ENCODE measurements around the gene NELFB. TPM values are rescaled to one million over a fixed set of nuclear protein-coding genes. Genes with fewer than 3 reads are reported as not detected.

NELFB gene
- total RNA-seq: 10 to 100 TPM; 47.0 to 47.1 TPM

DNA sequence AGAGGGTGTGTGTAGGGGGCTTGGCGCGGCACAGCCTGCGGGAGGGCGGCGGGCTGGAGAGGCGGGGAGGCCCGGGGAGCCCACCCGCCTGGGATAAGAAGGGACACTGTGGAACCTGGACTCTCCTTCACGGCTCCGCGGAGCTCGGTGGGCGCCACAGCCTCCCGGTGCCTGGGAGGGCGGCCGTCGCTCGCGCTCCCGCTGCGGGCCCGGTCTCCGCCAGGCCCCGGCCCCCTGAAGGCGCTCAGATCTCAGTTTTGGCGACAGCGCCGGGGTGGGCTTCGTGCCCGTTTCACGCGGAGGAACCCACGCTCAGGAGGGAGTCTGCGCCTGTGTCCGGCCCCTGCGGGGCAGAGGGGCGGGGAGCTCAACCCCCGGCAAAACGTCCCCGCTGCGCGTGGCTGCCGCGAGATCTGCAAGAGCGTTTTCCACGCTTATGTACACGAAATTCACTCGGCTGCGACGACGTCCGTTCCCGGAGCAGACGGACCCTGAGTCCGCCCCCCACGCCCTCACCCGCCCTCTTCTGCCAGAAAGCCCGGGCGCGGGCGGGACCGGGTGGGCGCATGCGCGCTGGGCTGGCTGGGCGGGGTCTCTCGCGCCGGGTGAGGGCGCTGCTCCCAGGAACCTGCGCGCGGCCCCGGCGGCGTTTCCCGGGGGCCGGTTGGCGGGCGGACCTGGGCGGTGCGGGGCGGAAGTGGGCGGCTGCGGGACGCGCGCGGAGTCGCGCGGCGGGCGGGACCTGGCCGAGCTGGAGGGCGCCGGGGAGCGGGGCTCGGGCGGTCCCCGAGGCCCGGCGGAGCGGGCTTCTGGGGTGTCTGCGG lies at the start of gene NELFB:
Gene NELFB (plus strand): TSS at position 704 of the 824 bp plus-strand sequence.
- intact Hi-C loops (cut with micrococcal nuclease): loop anchor here (1.0 kb wide), 2 partner anchors 14 to 32 kb away; partner anchors contain the start of gene TUBB4B
- peak; percentile 95 for DNase-seq
- no peaks in the 10 kb centered on the region for H3K27me3 Mint-ChIP-seq (ENCODE audit: low read depth)
- H3K9me3 Mint-ChIP-seq: no peaks in the 10 kb centered on the region
- peak within 1 kb of the TSS; percentile 75 for H3K27ac Mint-ChIP-seq
- CTCF ChIA-PET: interaction anchor here (0.8 to 3.1 kb wide), 3 partner anchors 16 to 220 kb away, joined by 3 to 13 read pairs (median 3); no protein-coding TSS in a partner anchor
- peaks cover 8% of the 10 kb centered on the region for H3K36me3 Mint-ChIP-seq (ENCODE audit: low read depth)
- H3K4me3 Mint-ChIP-seq: peak within 1 kb of the TSS; percentile 85
- H3K4me1 Mint-ChIP-seq (ENCODE audit: low read depth): peaks cover 18% of the 10 kb centered on the region

DNA sequence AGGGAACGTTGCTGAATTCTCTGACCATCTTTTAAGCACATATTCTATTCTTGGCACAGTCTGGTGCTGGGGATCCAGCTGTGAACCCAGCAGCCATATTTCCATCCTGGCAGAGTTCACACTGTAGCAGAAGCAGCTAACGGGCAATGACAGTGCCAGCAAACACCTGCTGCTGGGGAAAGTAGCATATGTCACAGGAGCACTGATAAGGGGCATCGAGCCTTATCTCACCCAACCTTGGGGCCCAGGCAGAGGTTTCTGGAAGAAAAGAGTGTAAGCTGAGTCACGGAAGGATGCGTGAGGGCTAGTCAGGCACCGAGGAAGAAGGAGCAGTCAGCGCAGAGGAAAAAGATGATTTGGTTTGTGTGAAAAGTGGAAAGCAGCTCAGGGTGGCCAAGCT lies 48.5 kb upstream of the NELFB start:
- intact Hi-C loops (cut with micrococcal nuclease): no loop called here
- H3K27ac Mint-ChIP-seq: peak overlapping the region; percentile 78
- H3K36me3 Mint-ChIP-seq (ENCODE audit: low read depth): peaks cover 25% of the 10 kb centered on the region
- peak overlapping the region; percentile 92 for H3K4me3 Mint-ChIP-seq
- H3K27me3 Mint-ChIP-seq (ENCODE audit: low read depth): no peaks in the 10 kb centered on the region
- no peak for DNase-seq
- no peaks in the 10 kb centered on the region for H3K9me3 Mint-ChIP-seq
- H3K4me1 Mint-ChIP-seq (ENCODE audit: low read depth): peaks cover 47% of the 10 kb centered on the region
- CTCF ChIA-PET: interaction anchor here (1.0 to 1.7 kb wide), 4 partner anchors 11 to 139 kb away, joined by 3 to 6 read pairs (median 4); partner anchors contain the start of gene SSNA1

DNA sequence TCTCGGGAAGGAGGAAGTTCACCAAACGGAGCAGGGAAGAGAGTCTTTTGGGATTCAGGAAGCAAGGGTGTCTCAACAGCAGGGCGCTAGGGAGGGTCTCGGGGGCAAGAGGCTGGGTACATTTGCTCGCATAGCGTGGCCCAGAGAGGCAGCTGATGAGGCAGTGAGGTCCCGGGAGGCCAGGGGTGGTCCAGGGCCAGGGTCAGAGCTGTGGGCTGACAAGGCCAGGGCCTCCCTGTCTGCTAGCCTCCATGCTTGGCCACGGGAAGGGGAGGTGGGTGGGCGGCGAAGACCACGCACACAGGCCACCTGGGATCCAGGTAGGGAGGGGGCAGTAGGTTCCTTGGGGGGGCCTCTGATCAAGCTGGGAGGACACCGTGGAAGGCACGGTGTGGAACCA lies 43.6 kb upstream of the NELFB start:
- no peaks in the 10 kb centered on the region for H3K9me3 Mint-ChIP-seq
- H3K4me1 Mint-ChIP-seq (ENCODE audit: low read depth): peaks cover 17% of the 10 kb centered on the region
- no peak overlapping the region for H3K4me3 Mint-ChIP-seq
- H3K27ac Mint-ChIP-seq: no peak overlapping the region
- no peaks in the 10 kb centered on the region for H3K27me3 Mint-ChIP-seq (ENCODE audit: low read depth)
- H3K36me3 Mint-ChIP-seq (ENCODE audit: low read depth): peaks cover 21% of the 10 kb centered on the region
- intact Hi-C loops (cut with micrococcal nuclease): no loop called here
- no peak for DNase-seq
- CTCF ChIA-PET: no interaction called here

DNA sequence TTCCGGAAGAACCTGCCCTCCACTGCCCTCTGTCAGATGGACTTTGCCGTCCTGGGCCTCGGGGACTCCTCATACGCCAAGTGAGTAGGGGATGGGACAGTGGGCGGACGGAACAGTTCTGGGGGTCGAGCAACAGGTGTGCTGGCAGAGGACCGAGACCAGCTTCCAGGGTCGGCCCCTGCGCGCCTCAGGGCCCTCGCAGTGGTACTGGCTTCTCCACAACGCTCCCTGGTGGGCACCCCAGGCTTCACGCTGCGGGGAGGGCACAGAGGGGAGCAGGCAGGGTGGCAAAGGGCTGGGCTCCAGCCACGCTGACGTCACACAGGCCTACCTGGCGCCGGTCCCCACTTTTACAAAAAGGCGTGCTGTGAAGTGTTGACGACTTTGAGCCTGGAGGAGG lies 42.6 kb upstream of the NELFB start:
- Mint-ChIP-seq H3K36me3 (ENCODE audit: low read depth) (peaks cover 14% of the 10 kb centered on the region), H3K4me3 (no peak overlapping the region), H3K9me3 (no peaks in the 10 kb centered on the region), H3K27me3 (ENCODE audit: low read depth) (no peaks in the 10 kb centered on the region), H3K4me1 (ENCODE audit: low read depth) (peaks cover 7% of the 10 kb centered on the region), H3K27ac (no peak overlapping the region)
- DNase-seq: no peak
- intact Hi-C loops (cut with micrococcal nuclease): no loop called here
- CTCF ChIA-PET: no interaction called here

DNA sequence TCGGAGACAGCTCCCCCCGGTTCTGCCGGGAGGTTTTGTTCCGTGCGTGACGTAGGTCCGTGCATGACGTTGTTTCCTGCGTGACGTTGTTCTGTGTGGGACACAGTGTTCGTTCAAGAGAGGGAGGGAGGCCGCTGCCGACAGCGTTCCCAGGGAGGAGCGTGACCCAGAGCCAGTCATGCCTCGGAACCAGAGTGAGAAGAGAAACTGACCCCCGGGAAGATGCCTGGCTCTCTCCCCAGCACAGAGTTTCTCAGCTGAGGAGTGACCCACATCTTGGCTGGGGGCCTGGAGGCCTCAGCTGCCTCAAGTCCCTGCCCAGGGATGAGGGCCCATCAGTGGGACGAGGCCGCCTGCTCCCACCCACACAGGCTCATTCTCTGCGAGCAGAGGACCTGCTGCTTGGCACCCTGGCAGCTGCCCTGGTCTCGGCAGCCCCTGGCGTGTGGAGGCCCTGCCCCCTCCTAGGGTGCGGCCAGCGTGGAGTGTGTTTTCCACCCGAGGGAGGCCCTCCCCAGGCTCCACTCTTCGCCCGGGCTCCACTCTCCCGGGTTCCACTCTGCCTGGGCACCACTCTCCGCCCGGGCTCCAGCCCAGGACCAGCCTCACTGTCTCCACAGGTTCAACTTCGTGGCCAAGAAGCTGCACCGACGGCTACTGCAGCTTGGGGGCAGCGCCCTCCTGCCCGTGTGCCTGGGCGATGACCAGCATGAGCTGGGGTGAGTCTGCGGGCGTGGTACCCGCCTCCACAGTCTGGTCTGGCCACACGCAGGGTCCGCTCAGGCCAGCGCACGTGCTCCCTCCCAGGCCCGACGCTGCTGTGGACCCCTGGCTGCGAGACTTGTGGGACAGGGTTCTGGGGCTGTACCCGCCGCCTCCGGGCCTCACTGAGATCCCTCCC lies 41.7 kb upstream of the NELFB start:
- Mint-ChIP-seq H3K4me1 (ENCODE audit: low read depth) (peaks cover 5% of the 10 kb centered on the region), H3K4me3 (no peak overlapping the region), H3K36me3 (ENCODE audit: low read depth) (peaks cover 12% of the 10 kb centered on the region), H3K9me3 (no peaks in the 10 kb centered on the region), H3K27me3 (ENCODE audit: low read depth) (no peaks in the 10 kb centered on the region), H3K27ac (no peak overlapping the region)
- intact Hi-C loops (cut with micrococcal nuclease): no loop called here
- no peak for DNase-seq
- CTCF ChIA-PET: no interaction called here

DNA sequence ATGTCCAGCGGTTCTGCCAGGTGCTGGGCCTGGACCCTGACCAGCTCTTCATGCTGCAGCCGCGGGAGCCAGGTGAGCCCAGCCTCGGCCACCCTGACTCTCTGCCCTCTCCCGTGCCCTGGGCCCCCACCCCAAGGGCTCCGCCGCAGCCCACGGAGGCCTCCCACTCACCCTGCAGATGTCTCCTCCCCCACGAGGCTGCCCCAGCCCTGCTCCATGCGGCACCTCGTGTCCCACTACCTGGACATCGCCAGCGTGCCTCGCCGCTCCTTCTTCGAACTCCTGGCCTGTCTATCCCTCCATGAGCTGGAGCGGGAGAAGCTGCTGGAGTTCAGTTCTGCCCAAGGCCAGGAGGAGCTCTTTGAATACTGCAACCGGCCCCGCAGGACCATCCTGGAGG lies 40.5 kb upstream of the NELFB start:
- Mint-ChIP-seq H3K4me3 (no peak overlapping the region), H3K4me1 (ENCODE audit: low read depth) (no peaks in the 10 kb centered on the region), H3K27ac (no peak overlapping the region), H3K9me3 (no peaks in the 10 kb centered on the region), H3K36me3 (ENCODE audit: low read depth) (peaks cover 4% of the 10 kb centered on the region), H3K27me3 (ENCODE audit: low read depth) (no peaks in the 10 kb centered on the region)
- DNase-seq: no peak
- CTCF ChIA-PET: no interaction called here
- intact Hi-C loops (cut with micrococcal nuclease): no loop called here

DNA sequence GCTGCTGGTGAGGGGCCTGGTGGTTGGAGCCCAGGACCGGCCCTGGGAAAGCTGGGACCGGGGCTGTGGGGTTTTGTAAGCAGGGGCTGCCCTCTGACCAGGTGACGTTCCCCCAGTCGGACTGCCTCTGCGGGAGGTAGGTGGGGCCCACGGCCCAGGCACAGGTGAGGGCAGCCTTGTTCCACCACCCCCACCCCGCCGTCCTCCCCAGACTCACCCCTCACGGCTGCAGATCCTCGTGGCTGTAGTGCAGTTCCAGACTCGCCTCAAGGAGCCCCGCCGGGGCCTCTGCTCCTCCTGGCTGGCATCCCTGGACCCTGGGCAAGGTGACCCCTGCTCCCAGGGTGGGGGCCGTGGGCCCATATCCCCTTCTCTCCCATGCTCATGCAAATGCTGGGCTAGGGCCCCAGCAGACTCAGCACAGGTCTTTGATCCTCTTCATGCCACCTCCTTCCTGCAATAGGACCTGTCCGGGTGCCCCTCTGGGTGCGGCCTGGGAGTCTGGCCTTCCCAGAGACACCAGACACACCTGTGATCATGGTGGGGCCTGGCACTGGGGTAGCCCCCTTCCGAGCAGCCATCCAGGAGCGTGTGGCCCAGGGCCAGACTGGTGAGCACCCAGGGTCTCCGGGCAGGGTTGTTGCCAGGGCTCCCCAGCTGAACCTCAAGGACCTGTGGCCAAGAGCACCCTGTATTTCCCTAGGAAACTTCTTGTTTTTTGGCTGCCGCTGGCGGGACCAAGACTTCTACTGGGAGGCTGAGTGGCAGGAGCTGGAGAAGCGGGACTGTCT lies 39.7 kb upstream of the NELFB start:
- CTCF ChIA-PET: no interaction called here
- H3K36me3 Mint-ChIP-seq (ENCODE audit: low read depth): peaks cover 2% of the 10 kb centered on the region
- no peaks in the 10 kb centered on the region for H3K9me3 Mint-ChIP-seq
- no peak overlapping the region for H3K27ac Mint-ChIP-seq
- intact Hi-C loops (cut with micrococcal nuclease): no loop called here
- no peak overlapping the region for H3K4me3 Mint-ChIP-seq
- H3K4me1 Mint-ChIP-seq (ENCODE audit: low read depth): no peaks in the 10 kb centered on the region
- DNase-seq: no peak
- H3K27me3 Mint-ChIP-seq (ENCODE audit: low read depth): no peaks in the 10 kb centered on the region

DNA sequence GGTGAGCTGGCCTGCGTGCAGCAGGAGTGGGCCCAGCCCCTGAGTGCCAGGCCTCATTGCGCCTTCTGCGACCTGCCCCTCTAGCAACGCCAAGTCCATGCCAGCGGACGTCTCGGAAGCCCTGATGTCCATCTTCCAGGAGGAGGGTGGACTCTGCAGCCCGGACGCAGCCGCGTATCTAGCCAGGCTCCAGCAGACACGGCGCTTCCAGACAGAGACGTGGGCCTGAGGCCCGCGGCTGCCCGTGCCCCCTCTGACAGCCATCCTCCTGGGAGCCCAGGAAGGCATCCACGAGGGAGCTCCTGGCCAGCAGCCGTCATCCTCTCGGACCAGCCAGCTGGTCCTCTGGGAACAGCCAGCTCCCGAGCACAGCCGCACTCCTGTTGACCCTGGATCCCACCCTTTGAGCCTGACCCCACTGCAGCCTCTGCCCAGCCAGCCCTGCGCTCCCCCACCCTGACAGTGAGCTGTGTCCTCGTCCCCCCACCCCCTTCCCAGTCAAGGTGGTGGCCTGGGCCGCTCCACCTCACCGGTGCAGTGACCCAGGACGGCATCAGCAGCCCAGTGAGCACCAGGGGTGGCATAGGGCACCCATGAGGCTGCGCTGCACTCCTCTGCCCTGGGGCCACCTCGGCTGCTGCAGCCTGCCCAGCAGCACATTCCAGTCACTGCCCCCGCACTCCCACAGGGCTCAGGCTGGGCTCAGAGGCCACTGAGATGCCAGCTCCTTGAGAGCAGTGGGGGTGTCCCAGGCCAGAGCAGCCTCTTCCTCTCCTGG lies 38.8 kb upstream of the NELFB start:
- DNase-seq: no peak
- peaks cover 2% of the 10 kb centered on the region for H3K36me3 Mint-ChIP-seq (ENCODE audit: low read depth)
- no peak overlapping the region for H3K27ac Mint-ChIP-seq
- H3K9me3 Mint-ChIP-seq: no peaks in the 10 kb centered on the region
- H3K27me3 Mint-ChIP-seq (ENCODE audit: low read depth): no peaks in the 10 kb centered on the region
- no peaks in the 10 kb centered on the region for H3K4me1 Mint-ChIP-seq (ENCODE audit: low read depth)
- CTCF ChIA-PET: no interaction called here
- H3K4me3 Mint-ChIP-seq: no peak overlapping the region
- intact Hi-C loops (cut with micrococcal nuclease): no loop called here

DNA sequence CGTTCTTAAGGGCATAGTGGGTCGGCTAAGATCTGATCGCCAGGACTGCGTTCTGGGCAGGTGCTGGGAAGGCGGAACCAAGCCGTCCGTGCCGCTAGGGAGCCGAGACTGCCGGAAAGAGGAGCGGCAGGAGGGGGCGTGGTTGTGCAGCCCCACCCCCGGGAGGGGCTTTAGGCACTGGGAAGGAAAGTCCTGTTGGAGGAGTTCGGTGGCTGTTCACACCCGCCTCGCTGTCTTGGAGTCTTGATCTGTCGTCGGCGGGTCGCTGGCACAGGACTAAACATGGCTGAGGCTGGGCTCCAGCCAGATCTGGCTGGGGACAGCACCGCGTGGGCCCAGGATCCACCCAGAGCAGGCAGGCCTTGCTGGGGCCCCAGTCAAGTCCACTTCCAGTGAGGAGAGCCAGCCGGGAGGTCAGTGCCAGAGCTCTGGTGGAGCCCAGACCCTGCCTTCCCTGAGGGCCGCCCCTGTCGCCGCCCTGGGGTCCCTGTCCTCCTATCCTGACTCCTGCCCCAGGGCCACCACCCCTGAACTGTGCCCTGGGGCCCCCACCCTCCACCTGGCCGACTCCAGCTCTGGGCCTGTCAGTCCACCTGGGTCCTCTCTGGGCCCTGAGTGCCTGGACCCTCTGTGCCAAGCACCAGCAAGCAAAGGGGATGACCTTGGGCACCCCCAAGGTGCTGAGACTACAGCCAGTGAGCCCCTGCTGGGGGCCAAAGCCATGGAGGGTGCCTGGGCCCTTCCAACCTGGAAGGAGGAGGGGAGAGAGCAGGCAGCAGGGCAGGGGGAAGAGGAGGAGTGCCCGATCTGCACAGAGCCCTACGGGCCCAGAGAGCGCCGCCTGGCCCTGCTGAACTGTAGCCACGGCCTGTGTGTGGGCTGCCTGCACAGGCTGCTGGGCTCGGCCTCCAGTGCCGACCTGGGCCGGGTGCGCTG lies 37.6 kb upstream of the NELFB start:
- no peaks in the 10 kb centered on the region for H3K4me1 Mint-ChIP-seq (ENCODE audit: low read depth)
- no peak overlapping the region for H3K27ac Mint-ChIP-seq
- peaks cover 2% of the 10 kb centered on the region for H3K36me3 Mint-ChIP-seq (ENCODE audit: low read depth)
- H3K27me3 Mint-ChIP-seq (ENCODE audit: low read depth): no peaks in the 10 kb centered on the region
- CTCF ChIA-PET: interaction anchor here (0.7 kb wide), 1 partner anchor 11 kb away, joined by 5 read pairs; no protein-coding TSS in a partner anchor
- H3K4me3 Mint-ChIP-seq: no peak overlapping the region
- no peaks in the 10 kb centered on the region for H3K9me3 Mint-ChIP-seq
- intact Hi-C loops (cut with micrococcal nuclease): no loop called here
- DNase-seq: no peak

DNA sequence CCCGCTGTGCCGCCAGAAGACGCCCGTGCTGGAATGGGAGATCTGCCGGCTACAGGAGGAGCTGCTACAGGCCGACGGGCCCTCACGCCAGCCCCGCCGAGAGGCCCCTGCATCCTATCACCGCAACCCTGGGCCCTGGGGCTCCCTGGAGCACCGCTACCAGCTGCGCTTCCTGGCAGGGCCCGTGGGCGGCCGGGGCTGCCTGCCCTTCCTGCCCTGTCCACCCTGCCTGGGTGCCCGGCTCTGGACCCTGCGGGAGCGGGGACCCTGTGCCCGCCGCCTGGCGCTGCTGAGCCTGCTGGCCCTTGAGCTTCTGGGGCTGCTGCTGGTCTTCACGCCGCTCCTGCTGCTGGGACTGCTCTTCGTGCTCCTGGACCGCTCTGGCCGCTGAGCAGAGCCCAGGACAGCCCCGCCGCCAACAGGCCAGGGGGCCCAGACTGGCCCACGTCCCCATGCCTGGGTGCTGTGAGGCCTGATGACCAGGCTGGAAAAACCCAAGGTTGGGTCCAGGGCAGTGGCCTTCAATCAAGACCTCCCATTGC lies 36.8 kb upstream of the NELFB start:
- Mint-ChIP-seq H3K9me3 (no peaks in the 10 kb centered on the region), H3K4me1 (ENCODE audit: low read depth) (peaks cover 1% of the 10 kb centered on the region), H3K36me3 (ENCODE audit: low read depth) (no peaks in the 10 kb centered on the region), H3K4me3 (no peak overlapping the region), H3K27ac (no peak overlapping the region), H3K27me3 (ENCODE audit: low read depth) (no peaks in the 10 kb centered on the region)
- intact Hi-C loops (cut with micrococcal nuclease): no loop called here
- CTCF ChIA-PET: no interaction called here
- DNase-seq: no peak

All from activated naive CD4-positive, alpha-beta T cell treated with anti-CD3 and anti-CD28 coated beads for 36 hours (primary cell).